SU-DHL-6 (cell line): Measurements from ENCODE around the gene PDE4B.

Source experiments
- H2AFZ ChIP-seq: fragments of 200-600 bp; sonication (generic); 2 replicates; pipeline ENCODE4 v1.6.1; 2014; ENCODE audit warnings: low read depth, mild to moderate bottlenecking, moderate library complexity, mixed read lengths, antibody characterized with exemption, low read length; ENCODE audit not compliant: severe bottlenecking
- H3F3A ChIP-seq: fragments of 200-600 bp; shearing (Covaris generic); 2 replicates; pipeline ENCODE4 v1.6.0; 2016; ENCODE audit warnings: antibody characterized with exemption, mild to moderate bottlenecking; ENCODE audit not compliant: insufficient read depth
- H3K27ac ChIP-seq: fragments of 200-600 bp; sonication (generic); 2 replicates; pipeline ENCODE4 v1.5.1; 2016; ENCODE audit warnings: low read depth, mild to moderate bottlenecking, low read length, moderate library complexity, mixed read lengths
- H3K27me3 ChIP-seq: fragments of 200-600 bp; sonication (generic), shearing (Covaris generic); 2 replicates; pipeline ENCODE4 v1.6.0; 2014; ENCODE audit warnings: mild to moderate bottlenecking, low read length
- H3K36me3 ChIP-seq: fragments of 200-600 bp; sonication (generic); 2 replicates; pipeline ENCODE4 v1.6.1; 2014; ENCODE audit warnings: mild to moderate bottlenecking, low read length, mixed read lengths
- H3K4me2 ChIP-seq: fragments of 300-600, 200-600 bp; shearing (Covaris generic), sonication (generic); 2 replicates; pipeline ENCODE4 v1.6.0; 2014; ENCODE audit warnings: low read length, low read depth, mild to moderate bottlenecking; ENCODE audit not compliant: poor library complexity, severe bottlenecking
- H3K4me3 ChIP-seq: fragments of 200-600 bp; sonication (generic); 2 replicates; pipeline ENCODE4 v1.5.1; 2014; ENCODE audit warnings: antibody characterized with exemption, low read length, mild to moderate bottlenecking, mixed read lengths; ENCODE audit not compliant: insufficient read depth, poor library complexity, severe bottlenecking
- H3K79me2 ChIP-seq: fragments of 200-600 bp; sonication (generic); 2 replicates; pipeline ENCODE4 v1.6.1; 2014; ENCODE audit warnings: mild to moderate bottlenecking, low read length, moderate library complexity; ENCODE audit not compliant: insufficient read depth
- H3K9ac ChIP-seq: fragments of 200-600 bp; sonication (generic); 2 replicates; pipeline ENCODE4 v1.7.0; 2014; ENCODE audit warnings: mild to moderate bottlenecking, low read length
- H3K9me2 ChIP-seq: fragments of 200-600 bp; sonication (generic); replicated peaks from 2 replicates; pipeline ENCODE4 v1.6.1; 2014; ENCODE audit warnings: low read length; ENCODE audit not compliant: insufficient read depth
- H3K9me3 ChIP-seq: fragments of 200-600 bp; sonication (generic); 2 replicates; pipeline ENCODE4 v1.6.1; 2014; ENCODE audit warnings: low read length, mixed read lengths; ENCODE audit not compliant: insufficient read depth
- H4K20me1 ChIP-seq: fragments of 200-600 bp; sonication (generic); 2 replicates; pipeline ENCODE4 v1.6.1; 2014; ENCODE audit warnings: low read depth, mild to moderate bottlenecking, antibody characterized with exemption, low read length, moderate library complexity, mixed read lengths
- CTCF ChIP-seq: fragments of 200-600 bp; sonication (generic); IDR thresholded peaks from one replicate; pipeline ENCODE4 v1.5.1; 2017; ENCODE audit warnings: antibody characterized with exemption, mild to moderate bottlenecking, low read length, moderate library complexity; ENCODE audit not compliant: insufficient read depth, poor library complexity, severe bottlenecking
- EZH2phosphoT487 ChIP-seq: fragments of 200-600 bp; sonication (generic), shearing (Covaris generic); conservative IDR thresholded peaks from 2 replicates; pipeline ENCODE4 v1.6.1; 2018; ENCODE audit warnings: mild to moderate bottlenecking, antibody characterized with exemption, low read length, moderate library complexity, mixed read lengths

PDE4B gene

GRCh38 chr1:65759516-65759915, 33.2 kb upstream of the PDE4B start:
- Histone ChIP-seq H3K27ac (no peak overlapping the region), H3K9ac (no peak overlapping the region), H4K20me1 (no peaks in the 10 kb centered on the region), H3K79me2 (no peaks in the 10 kb centered on the region), H3K9me2 (no peaks in the 10 kb centered on the region), H3K27me3 (no peaks in the 10 kb centered on the region), H2AFZ (no peak overlapping the region), H3K9me3 (no peaks in the 10 kb centered on the region), H3K36me3 (no peaks in the 10 kb centered on the region), H3F3A (no peaks in the 10 kb centered on the region), H3K4me2 (no peak overlapping the region), H3K4me3 (no peak overlapping the region)
- TF ChIP-seq EZH2phosphoT487 = no peak
- TF ChIP-seq CTCF = no peak

GRCh38 chr1:65762081-65762862, 30.4 kb upstream of the PDE4B start:
- Histone ChIP-seq H3K4me2 (no peak overlapping the region), H3K27me3 (no peaks in the 10 kb centered on the region)

GRCh38 chr1:65764052-65764451, 28.6 kb upstream of the PDE4B start:
- no peaks in the 10 kb centered on the region for H3K79me2 ChIP-seq
- H3K9me3 ChIP-seq = no peaks in the 10 kb centered on the region
- no peak overlapping the region for H3K9ac ChIP-seq
- no peaks in the 10 kb centered on the region for H3K9me2 ChIP-seq
- TF ChIP-seq CTCF (no peak), EZH2phosphoT487 (no peak)
- H3K4me3 ChIP-seq = no peak overlapping the region
- no peaks in the 10 kb centered on the region for H4K20me1 ChIP-seq
- no peak overlapping the region for H3K4me2 ChIP-seq
- no peaks in the 10 kb centered on the region for H3K36me3 ChIP-seq
- no peaks in the 10 kb centered on the region for H3K27me3 ChIP-seq
- H3K27ac ChIP-seq = no peak overlapping the region
- H3F3A ChIP-seq = no peaks in the 10 kb centered on the region
- H2AFZ ChIP-seq = no peak overlapping the region

More at GRCh38 chr1:65762081-65762862, 30.4 kb upstream of the PDE4B start:
- no peak overlapping the region for H3K27ac ChIP-seq
- H3F3A ChIP-seq = no peaks in the 10 kb centered on the region
- no peaks in the 10 kb centered on the region for H3K79me2 ChIP-seq
- H3K9me3 ChIP-seq = no peaks in the 10 kb centered on the region
- H3K4me3 ChIP-seq = no peak overlapping the region
- H3K36me3 ChIP-seq = no peaks in the 10 kb centered on the region
- no peaks in the 10 kb centered on the region for H3K9me2 ChIP-seq
- H3K9ac ChIP-seq = no peak overlapping the region
- no peaks in the 10 kb centered on the region for H4K20me1 ChIP-seq
- no peak overlapping the region for H2AFZ ChIP-seq
- TF ChIP-seq EZH2phosphoT487 (no peak), CTCF (no peak)
